ENCODE data around the gene RIMKLA.

The RIMKLA gene

DNA sequence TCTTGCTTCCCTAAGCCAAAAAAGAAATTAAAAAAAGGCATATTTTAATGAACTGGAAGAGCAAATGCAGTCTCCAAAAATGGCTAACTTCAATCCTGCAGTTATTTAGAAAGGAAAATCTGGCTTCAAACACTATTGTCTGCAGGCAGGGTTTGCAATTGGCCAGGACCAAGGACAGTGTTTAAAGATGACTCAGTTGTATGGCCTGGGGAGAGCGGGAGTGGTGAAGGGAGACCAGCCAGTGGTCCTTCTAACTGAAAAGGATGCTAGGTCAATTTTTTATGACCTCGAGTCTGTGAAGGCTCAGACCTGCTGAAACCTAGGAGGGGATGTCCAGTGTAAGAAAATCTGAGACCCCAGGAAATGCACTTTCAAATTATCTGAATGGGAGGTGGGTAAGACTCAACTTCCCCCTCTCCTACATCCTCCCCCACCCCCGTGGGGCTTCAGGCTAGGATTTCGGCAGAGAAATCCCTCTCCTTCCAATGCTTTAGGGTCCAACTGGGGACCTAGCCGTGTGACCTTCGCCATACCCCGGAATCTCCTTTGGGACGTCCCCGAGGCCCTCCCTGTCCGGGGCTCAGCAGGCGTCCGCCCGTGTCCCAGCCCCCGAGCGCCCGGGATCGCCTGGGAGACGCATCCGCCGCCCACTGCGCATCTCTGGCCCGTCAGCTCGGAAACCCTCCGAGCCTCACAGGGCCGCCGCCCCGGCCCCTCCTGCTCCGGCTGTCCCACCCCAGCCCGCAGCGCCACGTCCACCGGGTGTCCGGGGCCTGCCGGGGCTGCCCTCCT lies 602 bp upstream of the RIMKLA start:
- peak; percentile 46 for DNase-seq (ENCODE audit: low spot score)

DNA sequence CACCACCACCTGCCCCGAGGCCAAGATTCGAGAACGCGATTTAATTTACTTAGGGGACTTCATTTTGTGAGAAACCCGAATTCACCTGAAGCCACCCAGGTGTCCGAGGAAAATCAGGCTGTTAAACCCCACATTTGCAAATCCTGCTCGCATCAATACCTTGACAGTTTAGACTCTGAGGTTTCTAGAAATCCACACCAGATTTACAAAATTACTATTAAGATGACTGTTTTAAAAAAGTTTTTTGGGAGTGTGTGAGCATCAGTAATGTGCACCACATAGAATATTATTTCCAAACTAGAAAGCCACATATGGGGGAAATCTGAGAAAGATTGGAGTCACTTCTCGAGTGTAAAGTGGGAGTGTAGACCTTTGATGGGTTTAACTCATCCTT lies 685 bp downstream of the RIMKLA start:
- DNase-seq (ENCODE audit: low spot score): no peak

DNA sequence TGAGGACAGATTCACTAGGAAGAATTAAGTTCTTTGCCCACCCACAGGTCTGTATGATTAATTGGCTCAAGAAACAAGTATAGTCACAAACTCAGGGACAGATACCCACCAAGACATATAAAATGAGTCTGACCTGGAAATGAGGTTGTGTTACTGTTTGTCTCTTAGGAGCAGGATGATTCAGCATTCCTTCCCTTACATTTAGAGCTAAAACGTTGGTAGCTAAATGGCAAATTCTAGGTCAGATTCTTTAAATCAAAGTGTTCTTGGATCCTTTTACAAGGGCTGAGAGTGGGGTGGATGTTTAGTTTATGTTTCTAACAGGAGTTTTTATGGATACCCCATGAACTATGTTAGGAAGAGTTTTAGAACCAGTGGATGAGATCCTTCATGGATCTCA lies 4.7 kb downstream of the RIMKLA start:
- DNase-seq (ENCODE audit: low spot score): no peak

DNA sequence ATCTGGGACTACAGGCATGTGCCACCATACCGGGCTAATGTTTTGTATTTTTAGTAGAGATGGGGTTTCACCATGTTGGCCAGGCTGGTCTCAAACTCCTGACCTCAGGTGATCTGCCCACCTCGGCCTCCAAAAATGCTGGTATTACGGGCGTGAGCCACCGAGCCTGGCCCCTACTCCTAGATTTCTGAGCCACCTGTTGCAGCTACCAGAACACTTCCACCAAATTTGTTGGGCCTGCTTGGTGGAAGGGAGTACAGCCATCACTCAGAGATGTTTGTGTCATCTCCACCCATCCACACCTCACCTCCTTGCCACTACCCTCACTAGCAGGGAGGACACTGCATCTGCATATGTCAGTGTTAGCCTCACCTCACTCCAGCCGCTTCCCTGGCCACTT lies 5.5 kb downstream of the RIMKLA start:
- DNase-seq (ENCODE audit: low spot score): no peak

DNA sequence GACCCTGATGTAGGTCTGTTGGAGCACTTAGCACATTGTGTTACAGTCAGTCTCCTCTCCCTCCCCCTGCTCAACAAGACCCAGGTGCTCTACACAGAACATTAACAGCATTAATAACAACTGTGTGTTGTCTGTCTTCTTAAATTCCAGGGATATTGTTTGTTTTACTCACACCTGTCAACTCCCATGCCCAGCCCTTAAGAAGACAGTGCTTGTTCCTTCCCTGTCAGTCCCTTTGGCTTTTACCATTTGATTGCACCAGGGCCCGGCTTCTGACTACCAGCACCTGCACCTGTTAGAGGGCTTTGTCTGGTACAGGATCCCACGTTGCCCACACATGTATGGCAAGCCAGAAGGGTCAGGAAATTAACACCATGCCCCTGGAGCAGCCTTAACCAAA lies 11.7 kb downstream of the RIMKLA start:
- no peak for DNase-seq (ENCODE audit: low spot score)

DNA sequence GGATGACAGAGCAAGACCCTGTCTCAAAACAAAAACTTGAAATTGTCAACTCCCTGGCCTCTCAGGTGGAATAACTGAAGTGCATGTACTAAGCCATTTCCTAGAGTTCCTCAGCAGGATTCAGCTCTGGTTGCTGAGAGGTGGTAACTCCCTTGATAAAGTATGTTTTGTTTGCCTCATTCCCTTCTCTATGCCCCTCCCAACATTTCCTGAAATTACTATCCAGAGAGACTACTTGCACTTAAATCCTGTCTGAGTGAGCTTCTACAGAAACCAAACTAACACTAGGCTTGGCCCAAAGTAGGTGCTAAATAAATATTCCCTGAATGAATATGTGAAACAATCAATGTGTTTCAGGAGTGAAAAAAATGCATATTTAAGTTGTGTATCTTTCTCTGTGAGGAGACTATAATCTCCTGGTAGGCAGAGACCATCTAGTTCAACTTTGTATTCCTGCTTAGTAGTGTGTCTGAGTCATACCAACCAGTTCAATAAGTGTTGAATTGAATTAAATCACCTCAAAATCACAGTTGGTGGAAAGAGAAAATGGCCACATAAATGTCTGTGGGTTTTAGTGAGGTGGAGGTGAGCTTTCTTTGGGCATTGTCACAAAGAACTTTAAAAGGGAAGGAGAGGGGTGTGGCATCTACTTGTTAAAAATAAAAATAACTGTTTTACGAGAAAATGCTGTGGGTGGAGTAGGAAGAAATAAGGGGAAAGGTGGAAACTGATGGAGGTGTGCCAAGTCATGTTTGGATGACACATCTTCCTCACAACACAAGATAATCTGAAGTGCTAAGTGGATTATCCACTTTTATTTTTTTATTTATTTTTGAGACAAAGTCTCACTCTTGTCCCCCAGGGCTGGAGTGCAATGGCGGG lies 12.6 kb downstream of the RIMKLA start:
- no peak for DNase-seq (ENCODE audit: low spot score)

DNA sequence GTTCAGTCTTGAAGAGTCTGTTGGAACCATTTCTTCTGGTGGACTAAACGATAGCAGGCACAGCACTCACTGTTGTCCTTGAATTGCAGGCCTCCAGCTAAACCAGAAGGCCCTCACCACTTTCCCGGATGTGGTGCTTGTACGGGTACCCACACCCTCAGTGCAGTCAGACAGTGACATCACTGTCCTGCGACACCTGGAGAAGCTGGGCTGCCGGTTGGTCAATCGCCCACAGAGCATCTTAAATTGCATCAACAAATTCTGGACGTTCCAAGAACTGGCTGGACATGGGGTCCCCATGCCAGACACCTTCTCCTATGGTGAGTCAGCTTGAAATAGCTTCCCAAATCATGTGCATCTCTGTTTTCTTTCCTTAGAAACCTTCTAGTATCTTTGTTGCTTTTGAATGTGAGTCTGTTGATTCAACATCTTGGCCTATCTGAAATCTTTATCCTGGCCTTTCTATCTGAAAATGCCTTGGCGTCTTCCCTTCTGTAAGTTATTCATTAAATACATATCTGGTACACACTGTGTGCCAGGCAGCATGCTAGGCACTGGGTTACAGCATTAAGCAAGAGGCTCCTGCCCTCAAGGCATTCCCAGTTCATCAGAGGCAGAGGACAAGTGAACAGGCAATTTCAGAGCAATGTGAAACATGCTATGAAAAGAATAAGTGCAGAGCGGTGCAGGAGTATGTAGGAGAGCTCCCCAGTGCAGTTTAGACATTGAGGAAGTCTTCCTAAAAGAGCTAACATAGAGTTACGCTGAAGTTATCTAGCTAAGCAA lies 18.9 kb downstream of the RIMKLA start:
- DNase-seq (ENCODE audit: low spot score): no peak

DNA sequence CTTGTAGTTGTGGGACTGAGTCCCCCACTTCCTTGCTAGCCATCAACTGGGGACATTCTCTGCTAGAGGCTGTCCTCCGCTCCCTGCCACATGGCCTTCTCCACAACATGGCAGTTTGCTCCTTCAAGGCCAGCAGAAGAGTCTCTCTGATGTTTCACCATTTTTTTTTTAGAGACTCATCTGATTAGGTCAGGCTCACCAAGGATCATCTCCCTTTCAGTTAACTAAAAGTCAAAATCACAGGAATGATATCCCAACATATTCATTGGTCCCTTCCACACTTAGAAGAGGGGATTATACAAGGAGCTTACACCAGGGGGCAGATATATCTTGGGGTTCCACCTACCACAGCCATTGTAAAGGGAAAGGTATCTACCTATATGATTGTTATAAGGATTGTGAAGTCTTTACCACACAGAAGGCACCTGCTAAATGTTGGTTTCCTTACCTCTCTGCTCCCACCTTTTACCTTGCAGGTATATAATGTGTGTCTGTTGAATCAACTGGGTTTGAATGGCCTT lies 23.3 kb downstream of the RIMKLA start:
- no peak for DNase-seq (ENCODE audit: low spot score)

DNA sequence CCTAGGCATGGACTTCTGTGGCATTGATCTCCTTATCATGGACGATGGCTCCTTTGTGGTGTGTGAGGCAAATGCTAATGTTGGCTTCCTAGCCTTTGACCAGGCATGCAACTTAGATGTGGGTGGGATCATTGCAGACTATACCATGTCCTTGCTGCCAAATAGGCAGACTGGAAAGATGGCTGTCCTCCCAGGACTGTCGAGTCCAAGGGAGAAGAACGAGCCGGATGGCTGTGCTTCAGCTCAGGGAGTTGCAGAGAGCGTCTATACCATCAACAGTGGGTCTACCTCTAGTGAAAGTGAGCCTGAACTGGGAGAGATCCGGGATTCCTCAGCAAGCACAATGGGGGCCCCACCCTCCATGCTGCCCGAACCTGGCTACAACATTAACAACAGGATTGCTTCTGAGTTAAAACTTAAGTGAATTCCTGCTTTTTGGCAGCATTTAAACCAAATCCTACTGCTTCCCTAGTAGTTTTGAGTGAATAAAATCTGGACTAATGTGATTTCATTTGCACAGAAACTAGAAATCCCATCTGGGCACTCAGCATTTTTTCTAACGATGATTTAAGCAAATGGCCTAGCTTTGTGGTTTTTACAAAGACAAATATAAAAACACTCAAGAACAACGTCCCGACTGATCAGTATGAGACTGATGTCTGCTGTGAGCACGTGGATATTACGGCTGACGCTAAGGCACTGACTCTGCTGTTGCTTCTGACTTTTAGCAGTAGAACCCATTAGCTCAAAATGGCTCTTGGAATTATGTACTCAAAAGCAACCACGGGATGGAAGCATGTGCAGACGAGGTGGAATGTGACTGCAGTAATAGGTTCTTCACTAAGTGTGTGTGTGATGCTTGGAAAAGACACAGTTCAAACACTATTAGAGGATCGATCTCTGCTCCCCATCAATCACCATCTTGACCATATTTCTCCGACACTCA lies 34.2 kb downstream of the RIMKLA start:
- DNase-seq (ENCODE audit: low spot score): no peak

DNA sequence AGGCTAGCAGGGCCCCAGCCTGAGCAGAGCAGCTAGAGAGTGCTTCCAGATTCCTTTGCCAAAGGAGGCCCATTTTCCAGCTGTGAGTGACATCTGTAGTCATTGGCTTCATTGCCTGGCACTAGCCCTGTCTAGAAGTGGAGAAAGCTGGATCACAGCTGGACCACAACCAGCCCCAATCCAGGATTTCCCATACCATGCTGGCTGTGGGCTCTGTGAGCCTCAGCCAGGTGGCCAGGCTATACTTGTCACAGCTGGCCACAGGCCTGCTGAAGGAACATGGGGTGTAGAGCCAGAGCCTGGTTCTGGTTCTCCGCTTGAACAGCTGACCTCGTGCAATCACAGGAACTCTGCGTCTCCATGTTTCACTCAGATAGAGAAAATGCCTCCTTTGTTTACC lies 36.6 kb downstream of the RIMKLA start:
- DNase-seq (ENCODE audit: low spot score): no peak

DNA sequence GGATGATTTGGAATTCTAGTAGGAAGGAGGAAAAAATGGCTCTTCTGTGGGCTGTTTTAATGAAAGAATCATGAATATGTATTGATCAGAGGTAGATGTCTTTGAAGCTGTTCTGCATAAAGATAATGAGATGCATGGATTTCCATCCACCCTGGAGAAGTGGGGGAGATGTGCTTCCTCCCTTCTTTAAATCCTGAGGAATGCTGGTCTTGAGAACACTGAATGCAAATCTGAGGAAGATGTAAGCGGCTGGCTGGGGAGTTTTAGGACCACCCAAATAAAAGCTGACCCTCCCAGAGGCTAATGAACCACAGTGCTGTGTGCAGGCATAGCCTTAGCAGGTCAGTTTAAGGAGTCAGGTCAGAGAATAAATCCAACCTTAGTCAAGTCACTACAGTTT lies 37.9 kb downstream of the RIMKLA start:
- no peak for DNase-seq (ENCODE audit: low spot score)

DNA sequence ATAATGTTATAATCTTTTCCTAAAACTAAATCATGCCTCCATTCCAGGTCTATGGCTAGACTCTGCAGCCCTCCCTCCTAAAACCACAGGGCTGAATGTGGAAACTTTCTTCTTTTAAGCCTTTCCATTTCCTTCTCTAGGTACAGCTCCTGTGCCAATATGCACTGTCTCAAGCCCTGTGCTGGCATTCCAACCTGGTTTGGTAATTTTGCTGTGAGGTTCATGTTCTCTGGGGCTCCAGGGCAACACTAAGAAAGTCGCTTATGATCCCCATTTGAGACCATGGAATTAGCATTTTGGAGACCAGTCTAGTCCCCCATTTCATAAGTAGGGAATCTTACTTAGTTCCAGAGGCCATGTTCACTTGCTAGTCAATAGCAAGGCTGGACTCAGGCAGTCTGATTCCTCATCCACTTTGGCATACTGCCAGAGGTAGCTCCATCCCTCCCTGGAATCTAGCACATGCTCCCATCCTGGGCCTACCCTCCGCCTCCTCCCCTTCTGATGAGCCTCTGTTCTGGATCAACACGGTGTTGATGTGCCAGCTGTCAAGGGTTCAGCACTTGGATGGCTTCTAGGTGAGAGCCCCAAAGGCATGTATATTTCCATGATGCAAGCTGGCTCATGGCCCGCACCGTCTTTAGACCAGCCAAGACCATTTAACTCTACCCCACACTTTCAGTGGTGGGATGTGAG lies 38.7 kb downstream of the RIMKLA start:
- no peak for DNase-seq (ENCODE audit: low spot score)

DNA sequence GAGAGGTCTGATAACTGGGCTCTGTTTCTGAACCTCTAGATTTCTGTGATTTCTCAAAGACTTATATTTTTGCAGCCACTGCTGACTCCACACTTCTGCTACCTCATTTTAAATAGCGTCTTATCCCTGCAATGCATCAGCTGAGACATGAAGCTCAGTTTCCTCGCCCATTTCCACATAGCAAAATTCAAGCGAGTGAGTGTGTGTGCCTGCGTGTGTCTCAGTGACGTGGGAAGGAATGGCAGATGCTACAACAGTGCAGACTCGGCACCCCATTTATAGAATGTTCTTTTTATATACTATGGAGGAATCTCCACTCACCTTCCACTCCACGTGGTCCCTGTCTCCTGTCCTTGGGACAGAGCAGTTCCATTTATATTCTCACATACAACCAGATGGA lies 39.5 kb downstream of the RIMKLA start:
- no peak for DNase-seq (ENCODE audit: low spot score)

DNA sequence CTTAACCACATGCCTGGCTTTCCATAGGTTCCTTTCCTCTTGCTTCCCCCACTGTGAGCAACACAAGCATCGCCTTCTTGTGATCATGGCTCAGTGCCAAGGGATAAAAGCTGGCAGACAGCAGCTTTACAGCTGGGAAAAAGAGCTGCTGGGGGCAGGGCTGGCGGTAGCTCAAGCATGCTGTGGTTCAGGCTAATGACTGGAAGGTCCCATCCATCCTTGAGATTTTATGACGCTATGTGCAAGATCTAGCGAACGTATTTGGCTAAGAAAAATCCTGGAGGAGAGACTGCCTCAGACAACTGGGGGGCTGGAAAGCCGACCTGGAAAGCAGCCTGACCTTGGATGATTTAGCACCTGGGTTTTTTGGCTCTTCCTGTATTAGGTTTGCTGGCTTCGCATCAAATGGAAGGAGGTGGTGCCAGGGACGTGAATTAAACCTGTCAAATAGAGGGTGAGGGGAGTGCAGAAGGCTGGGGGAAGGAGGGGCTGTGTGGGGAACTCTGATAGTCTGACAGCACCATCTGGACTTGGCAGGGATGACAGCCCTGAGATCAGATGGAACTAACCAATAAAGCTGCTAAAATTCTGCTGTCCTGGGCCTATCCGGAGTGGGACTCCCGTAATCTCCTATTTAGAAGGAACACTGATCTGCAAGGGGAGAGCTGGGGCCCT lies 40.5 kb downstream of the RIMKLA start:
- peak; percentile 77 for DNase-seq (ENCODE audit: low spot score)

DNA sequence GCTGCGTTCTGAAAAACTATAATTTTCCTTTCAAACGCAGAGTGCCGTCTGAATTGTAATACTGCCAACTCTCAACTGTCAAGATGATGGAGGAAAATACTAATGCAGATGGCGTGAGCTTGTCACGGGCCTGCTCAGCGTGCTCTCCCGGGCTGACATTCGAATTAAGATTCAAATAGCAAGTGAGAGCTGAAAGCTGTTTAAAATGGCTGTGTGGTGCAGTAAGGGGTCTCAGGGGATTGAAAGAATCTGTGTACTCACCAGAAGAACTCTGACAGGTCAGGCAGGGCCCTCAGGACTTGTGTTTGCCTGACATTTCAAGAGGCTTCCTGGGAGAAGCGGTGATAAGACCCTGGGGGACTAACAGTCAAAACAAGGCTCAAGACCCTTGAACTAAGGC lies 42.1 kb downstream of the RIMKLA start:
- no peak for DNase-seq (ENCODE audit: low spot score)

DNA sequence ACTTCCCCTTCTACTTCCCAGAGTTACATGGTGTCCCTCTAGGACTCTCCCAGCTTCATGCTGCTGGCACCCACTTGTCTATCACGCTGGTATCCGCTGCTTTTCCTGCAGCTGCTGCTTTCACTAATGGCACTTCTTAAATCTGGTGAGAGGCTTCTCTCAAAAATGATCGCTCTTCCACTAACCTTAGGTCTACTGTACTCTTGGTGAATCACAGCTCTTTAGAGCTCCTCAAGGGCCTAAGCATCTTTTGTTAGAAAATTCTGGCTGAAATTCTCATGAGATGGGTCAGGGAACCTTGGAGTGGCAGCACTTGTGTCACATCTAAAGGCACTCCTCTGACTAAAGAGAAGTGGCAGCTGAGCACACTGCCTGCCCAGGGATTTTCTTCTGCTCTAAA lies 43.1 kb downstream of the RIMKLA start:
- no peak for DNase-seq (ENCODE audit: low spot score)

DNA sequence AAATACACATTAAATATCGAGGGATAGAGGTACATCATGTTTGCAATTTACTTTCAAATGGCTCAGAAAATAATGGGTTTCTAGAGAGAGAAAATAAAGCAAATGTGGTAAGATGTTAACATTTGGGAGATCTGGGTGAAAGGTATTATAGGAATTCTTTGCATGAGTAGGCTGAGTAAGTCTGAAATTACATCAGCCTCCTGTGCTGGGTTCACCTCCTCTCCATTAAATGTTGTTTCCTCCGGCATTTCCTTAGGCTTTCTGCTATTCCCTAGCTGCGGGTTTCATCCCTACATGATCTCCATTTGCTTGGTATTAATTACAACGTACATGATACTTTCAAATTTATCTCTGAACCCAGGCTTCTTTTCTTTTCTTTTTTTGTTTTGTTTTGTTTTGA lies 43.6 kb downstream of the RIMKLA start:
- no peak for DNase-seq (ENCODE audit: low spot score)

DNA sequence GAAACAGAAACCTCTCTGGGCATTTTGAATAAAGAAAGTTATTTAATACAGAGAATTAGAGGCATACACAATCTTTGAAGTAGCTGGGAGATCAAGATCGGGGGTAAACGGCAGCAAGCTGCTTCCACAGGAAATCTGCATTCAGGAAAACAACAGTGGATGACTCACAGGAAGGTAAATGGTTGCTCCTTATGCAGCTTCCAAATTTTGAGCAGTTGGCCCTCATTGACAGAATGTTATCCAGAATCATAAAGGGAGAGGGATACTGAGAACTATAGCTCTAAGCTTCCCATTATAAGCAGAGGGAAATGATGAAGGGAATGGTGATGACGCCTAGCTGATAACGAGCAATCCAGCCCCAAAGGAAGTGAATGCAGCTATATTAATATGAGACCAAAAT lies 46.6 kb downstream of the RIMKLA start:
- DNase-seq (ENCODE audit: low spot score): no peak

DNA sequence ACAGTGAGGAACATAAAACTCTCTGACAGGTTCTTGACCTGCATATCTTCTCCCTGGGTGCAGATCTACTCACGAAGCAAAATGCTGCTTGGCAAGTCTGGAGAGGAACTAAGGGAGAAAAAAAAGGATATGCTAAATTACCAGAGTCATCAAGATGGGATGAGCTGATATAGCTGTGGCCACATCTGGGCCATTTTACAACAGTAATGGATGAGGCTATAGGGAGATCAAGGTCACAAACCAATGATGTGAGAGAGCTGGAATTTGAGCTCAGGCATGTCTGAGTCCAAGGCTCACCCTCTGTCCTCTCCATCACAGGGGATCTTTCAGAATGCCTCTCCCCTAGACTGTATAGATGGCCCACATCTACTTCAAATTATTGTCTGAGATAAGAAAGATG lies 49.0 kb downstream of the RIMKLA start:
- DNase-seq (ENCODE audit: low spot score): peak; percentile 17
